AG10803 (cell line): ENCODE data around the gene CDHR2.

Experiments
- DNase-seq: peaks from one replicate; pipeline ENCODE4 v3.0.0; 2010; ENCODE audit warnings: low read depth
- H3K4me3 ChIP-seq: 2 replicates; pipeline ENCODE4 v1.5.1; 2011; ENCODE audit warnings: mild to moderate bottlenecking, low read length, control low read depth
- CTCF ChIP-seq: conservative IDR thresholded peaks from 2 replicates; pipeline ENCODE4 v1.5.1; 2011; ENCODE audit warnings: mild to moderate bottlenecking, low read length, control low read depth, inconsistent platforms

The CDHR2 gene

GRCh38 chr5:176521699-176522263, 27.4 kb upstream of the CDHR2 start:
- no peak for TF ChIP-seq CTCF
- no peak overlapping the region for H3K4me3 ChIP-seq
- no peak for DNase-seq

GRCh38 chr5:176524138-176524537, 25.0 kb upstream of the CDHR2 start:
- no peak overlapping the region for H3K4me3 ChIP-seq
- no peak for TF ChIP-seq CTCF

GRCh38 chr5:176524987-176525386, 24.2 kb upstream of the CDHR2 start:
- DNase-seq, result no peak
- H3K4me3 ChIP-seq, result no peak overlapping the region
- no peak for TF ChIP-seq CTCF

More at GRCh38 chr5:176524138-176524537, 25.0 kb upstream of the CDHR2 start:
- DNase-seq, result no peak

GRCh38 chr5:176525677-176526076, 23.5 kb upstream of the CDHR2 start:
- DNase-seq, result no peak
- TF ChIP-seq CTCF, result no peak
- H3K4me3 ChIP-seq, result no peak overlapping the region

GRCh38 chr5:176526462-176526861, 22.7 kb upstream of the CDHR2 start:
- no peak for DNase-seq
- no peak for TF ChIP-seq CTCF
- no peak overlapping the region for H3K4me3 ChIP-seq

- DNase-seq, result no peak
- H3K4me3 ChIP-seq, result no peak overlapping the region
- no peak for TF ChIP-seq CTCF
Observed at GRCh38 chr5:176527246-176528222, 21.6 kb upstream of the CDHR2 start.

- no peak overlapping the region for H3K4me3 ChIP-seq
- TF ChIP-seq CTCF, result no peak
- no peak for DNase-seq
Observed at GRCh38 chr5:176528301-176528700, 20.8 kb upstream of the CDHR2 start.
